Keratinocyte (primary cell): ENCODE measurements around the gene DOK6. TPM values are rescaled to one million over a fixed set of nuclear protein-coding genes. Genes with fewer than 3 reads are reported as not detected.

Experiments
- DNase-seq: peaks from one replicate; pipeline ENCODE4 v3.0.0-alpha.2; 2011; ENCODE audit warnings: low read depth, missing footprints, low spot score
- FAIRE-seq: peaks from 2 replicates; lab custom pipeline; 2011; peaks lifted over from hg19 to GRCh38; lab: Jason Lieb, UNC
- H2AFZ ChIP-seq: 2 replicates; pipeline ENCODE4 v1.6.0; 2012; ENCODE audit warnings: low read length, control low read depth, inconsistent platforms; ENCODE audit not compliant: control insufficient read depth
- H3K27ac ChIP-seq: 2 replicates; pipeline ENCODE4 v1.5.1; 2011; ENCODE audit warnings: low read length; ENCODE audit not compliant: control insufficient read depth, insufficient read depth
- H3K27me3 ChIP-seq: 3 replicates; pipeline ENCODE4 v1.6.0; 2011; ENCODE audit warnings: low read length; ENCODE audit not compliant: control insufficient read depth, insufficient read depth; ENCODE audit errors: extremely low read depth
- H3K36me3 ChIP-seq, 2 experiments: 2 replicates in 1 of 2; 3 replicates in 1 of 2; pipeline ENCODE4 v1.5.1; 2011; ENCODE audit warnings: low read length in 2 of 2, mild to moderate bottlenecking in 1 of 2; ENCODE audit not compliant: control insufficient read depth in 2 of 2, insufficient read depth in 2 of 2; ENCODE audit errors: extremely low read depth in 1 of 2
- H3K4me1 ChIP-seq: 3 replicates; pipeline ENCODE4 v1.5.1; 2011; ENCODE audit warnings: low read length; ENCODE audit not compliant: control insufficient read depth, insufficient read depth; ENCODE audit errors: extremely low read depth
- H3K4me2 ChIP-seq: 3 replicates; pipeline ENCODE4 v1.6.0; 2011; ENCODE audit warnings: low read depth, low read length; ENCODE audit not compliant: control insufficient read depth, insufficient read depth; ENCODE audit errors: extremely low read depth
- H3K4me3 ChIP-seq, 3 experiments: fragments of 200-600 bp in 1 of 3; sonication (generic) in 1 of 3; 2 replicates in 2 of 3; 3 replicates in 1 of 3; pipeline ENCODE4 v1.5.1; 2011 to 2016; ENCODE audit warnings: low read length in 3 of 3, mild to moderate bottlenecking in 3 of 3, control low read depth in 2 of 3, inconsistent platforms in 1 of 3, low read depth in 1 of 3, mixed read lengths in 1 of 3, mixed run types in 1 of 3, moderate library complexity in 1 of 3; ENCODE audit not compliant: control insufficient read depth in 2 of 3, insufficient read depth in 2 of 3; ENCODE audit errors: extremely low read depth in 1 of 3
- H3K79me2 ChIP-seq: 2 replicates; pipeline ENCODE4 v1.6.0; 2012; ENCODE audit warnings: low read length; ENCODE audit not compliant: control insufficient read depth, insufficient read depth
- H3K9ac ChIP-seq: 3 replicates; pipeline ENCODE4 v1.6.0; 2011; ENCODE audit warnings: low read length; ENCODE audit not compliant: control insufficient read depth, insufficient read depth; ENCODE audit errors: extremely low read depth
- H3K9me1 ChIP-seq: 3 replicates; pipeline ENCODE4 v1.6.0; 2011; ENCODE audit warnings: low read length; ENCODE audit not compliant: control insufficient read depth, insufficient read depth; ENCODE audit errors: extremely low read depth
- H3K9me3 ChIP-seq: 2 replicates; pipeline ENCODE4 v1.5.1; 2012; ENCODE audit warnings: low read depth, low read length; ENCODE audit not compliant: control insufficient read depth
- H4K20me1 ChIP-seq: 3 replicates; pipeline ENCODE4 v1.6.0; 2011; ENCODE audit warnings: low read length; ENCODE audit not compliant: control insufficient read depth, insufficient read depth; ENCODE audit errors: extremely low read depth
- CTCF ChIP-seq, 3 experiments: IDR thresholded peaks in 1 of 3; conservative IDR thresholded peaks in 1 of 3; optimal IDR thresholded peaks in 1 of 3; 2 replicates in 2 of 3; 3 replicates in 1 of 3; pipeline versions ENCODE3 to v1.5.1; 2011; ENCODE audit warnings: low read length in 3 of 3, mild to moderate bottlenecking in 3 of 3, moderate library complexity in 2 of 3, control low read depth in 1 of 3, inconsistent platforms in 1 of 3; ENCODE audit not compliant: insufficient read depth in 2 of 3; ENCODE audit errors: extremely low read depth in 1 of 3
- EZH2 ChIP-seq: IDR thresholded peaks from one replicate; pipeline ENCODE4 v1.6.1; 2012; ENCODE audit warnings: inconsistent platforms, mild to moderate bottlenecking, low read length, moderate library complexity
- dilution Hi-C: fragments of 300-500 bp; cut with MboI; formaldehyde crosslinking; loops from one replicate; pipeline ENCODE4 v1.7.0; 2020; ENCODE audit warnings: low sequenced_read_pairs; ENCODE audit not compliant: extremely low pct_ligation_motif_present
- polyA plus RNA-seq, 5 experiments: library from polyadenylated mRNA; depleted of rRNA in 3 of 5; stranded (reverse) in 3 of 5; stranded (forward) in 1 of 5; unstranded in 1 of 5; fragments of >200 nt; gene quantifications; 1 replicate in 1 of 5; 2 replicates in 3 of 5; 3 replicates in 1 of 5; pipeline versions ENCODE4 v1.2.1 to v1.2.3, GENCODE V29; 2011 to 2012; ENCODE audit warnings: missing spikeins in 2 of 5, low read depth in 1 of 5, low replicate concordance in 1 of 5

The DOK6 gene
- polyA plus RNA-seq, 1 donor (not counting 4 experiments of a cell fraction or from before 2014, with no cell fraction given), result not detected

- no peak overlapping the region for H2AFZ ChIP-seq
- no peak overlapping the region for H3K9ac ChIP-seq
- no peak overlapping the region for H3K4me2 ChIP-seq
- H3K4me3 ChIP-seq, result no peak overlapping the region
- no peaks in the 10 kb centered on the region for H4K20me1 ChIP-seq
- H3K27me3 ChIP-seq, result no peaks in the 10 kb centered on the region
- no peaks in the 10 kb centered on the region for H3K36me3 ChIP-seq
- no peaks in the 10 kb centered on the region for H3K9me1 ChIP-seq
- no peak for FAIRE-seq
- no peak overlapping the region for H3K27ac ChIP-seq
- dilution Hi-C loops, result no loop called here
- no peaks in the 10 kb centered on the region for H3K4me1 ChIP-seq
- no peaks in the 10 kb centered on the region for H3K79me2 ChIP-seq
- TF ChIP-seq CTCF (optimal IDR thresholded peaks at IDR 0.05 in 1 of 3, IDR thresholded peaks at IDR 0.05 in 1 of 3, conservative IDR thresholded peaks at IDR 0.05 in 1 of 3; ENCODE audit: extremely low read depth in 1 of 3, insufficient read depth in 2 of 3, low read length in 3 of 3) (no peak), EZH2 (no peak)
- H3K9me3 ChIP-seq, result no peaks in the 10 kb centered on the region
- no peak for DNase-seq
These were observed 257.4 kb downstream of the DOK6 start for GRCh38 chr18:69658103-69658502.

- H3K9me3 ChIP-seq, result no peaks in the 10 kb centered on the region
- no peak overlapping the region for H3K4me3 ChIP-seq
- H3K4me1 ChIP-seq, result no peaks in the 10 kb centered on the region
- no peak overlapping the region for H3K9ac ChIP-seq
- FAIRE-seq, result no peak
- no peaks in the 10 kb centered on the region for H3K27me3 ChIP-seq
- DNase-seq, result no peak
- dilution Hi-C loops, result no loop called here
- no peaks in the 10 kb centered on the region for H3K36me3 ChIP-seq
- H3K27ac ChIP-seq, result no peak overlapping the region
- H3K4me2 ChIP-seq, result no peak overlapping the region
- no peaks in the 10 kb centered on the region for H4K20me1 ChIP-seq
- no peaks in the 10 kb centered on the region for H3K9me1 ChIP-seq
- no peaks in the 10 kb centered on the region for H3K79me2 ChIP-seq
- H2AFZ ChIP-seq, result no peak overlapping the region
- TF ChIP-seq EZH2 (no peak), CTCF (optimal IDR thresholded peaks at IDR 0.05 in 1 of 3, IDR thresholded peaks at IDR 0.05 in 1 of 3, conservative IDR thresholded peaks at IDR 0.05 in 1 of 3; ENCODE audit: extremely low read depth in 1 of 3, insufficient read depth in 2 of 3, low read length in 3 of 3) (no peak)
These were observed 258.0 kb downstream of the DOK6 start for GRCh38 chr18:69658685-69659084.
